Retinal pigment epithelial cell (primary cell): ENCODE data around the gene STIM1.

ENCODE experiments used
- DNase-seq: peaks from one replicate; pipeline ENCODE4 v3.0.0-alpha.2; 2010; ENCODE audit warnings: low read depth
- H3K4me3 ChIP-seq: 2 replicates; pipeline ENCODE4 v1.5.1; 2011; ENCODE audit warnings: mild to moderate bottlenecking, low read length, control low read depth, moderate library complexity
- CTCF ChIP-seq: conservative IDR thresholded peaks from 2 replicates; pipeline ENCODE4 v1.5.1; 2011; ENCODE audit warnings: low read depth, low read length, control low read depth, inconsistent platforms

STIM1 gene

GRCh38 chr11:3914805-3915204, 59.3 kb downstream of the STIM1 start:
- no peak for TF ChIP-seq CTCF
- no peak overlapping the region for H3K4me3 ChIP-seq
- no peak for DNase-seq

- no peak for DNase-seq
- H3K4me3 ChIP-seq, result no peak overlapping the region
- no peak for TF ChIP-seq CTCF
Measured at GRCh38 chr11:3916962-3917361, 61.5 kb downstream of the STIM1 start.

GRCh38 chr11:3920148-3920852, 64.8 kb downstream of the STIM1 start:
- H3K4me3 ChIP-seq, result no peak overlapping the region
- DNase-seq, result no peak
- TF ChIP-seq CTCF, result no peak

GRCh38 chr11:3922056-3922455, 66.6 kb downstream of the STIM1 start:
- TF ChIP-seq CTCF, result no peak
- no peak for DNase-seq
- no peak overlapping the region for H3K4me3 ChIP-seq

GRCh38 chr11:3925513-3925912, 70.0 kb downstream of the STIM1 start:
- no peak for TF ChIP-seq CTCF
- DNase-seq, result no peak
- H3K4me3 ChIP-seq, result no peak overlapping the region

GRCh38 chr11:3926458-3927095, 71.1 kb downstream of the STIM1 start:
- DNase-seq, result no peak
- H3K4me3 ChIP-seq, result no peak overlapping the region
- no peak for TF ChIP-seq CTCF
